Measurements from ENCODE around the gene TPRG1.

Gene TPRG1

GRCh38 chr3:189232790-189233189 is 61.0 kb downstream of the TPRG1 start:
- DNase-seq (ENCODE audit: low read depth): no peak

- no peak for DNase-seq (ENCODE audit: low read depth)
These were observed 61.6 kb downstream of the TPRG1 start for GRCh38 chr3:189233225-189233858.

GRCh38 chr3:189235214-189235613 is 63.4 kb downstream of the TPRG1 start:
- DNase-seq (ENCODE audit: low read depth): no peak

DNA sequence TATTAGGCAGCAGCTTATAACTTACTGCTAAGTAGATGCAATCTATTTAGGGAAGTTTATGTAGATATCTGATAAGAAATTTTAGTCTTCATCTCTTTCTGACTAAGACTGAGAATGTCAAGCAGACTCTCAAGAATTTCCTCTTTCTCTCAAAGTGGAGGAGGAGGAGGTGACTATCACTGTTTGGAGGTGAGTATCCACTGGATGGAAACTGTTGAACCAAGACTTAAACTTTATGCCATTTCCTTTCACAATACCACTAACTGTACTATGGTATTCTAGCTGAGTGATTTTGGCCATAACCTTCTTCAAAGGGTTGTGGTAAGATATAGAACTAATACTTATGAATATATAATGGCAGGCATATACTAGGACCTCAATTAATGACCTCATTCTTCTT is 64.6 kb downstream of the TPRG1 start:
- no peak for DNase-seq (ENCODE audit: low read depth)

- no peak for DNase-seq (ENCODE audit: low read depth)
These were observed 65.8 kb downstream of the TPRG1 start for GRCh38 chr3:189237526-189237925.

DNA sequence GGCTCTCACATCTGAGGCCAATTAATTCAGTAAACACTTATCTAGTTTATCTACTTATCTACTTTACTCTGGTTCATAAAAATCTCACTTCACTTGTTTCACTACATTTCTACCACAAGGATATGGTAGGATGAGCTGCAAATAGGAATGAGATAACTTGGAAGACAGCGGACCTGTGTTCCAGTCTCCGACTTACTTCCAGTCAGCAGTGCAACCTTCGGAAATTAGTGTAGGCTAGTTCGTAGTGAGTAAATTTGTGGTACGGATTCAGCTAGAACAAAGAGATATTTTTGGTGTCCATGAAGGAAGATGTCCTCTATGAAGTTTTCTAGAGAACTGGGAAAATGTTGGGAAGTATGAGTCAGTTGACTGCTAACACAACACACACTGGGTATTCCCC is 66.3 kb downstream of the TPRG1 start:
- DNase-seq (ENCODE audit: low read depth): no peak

DNA sequence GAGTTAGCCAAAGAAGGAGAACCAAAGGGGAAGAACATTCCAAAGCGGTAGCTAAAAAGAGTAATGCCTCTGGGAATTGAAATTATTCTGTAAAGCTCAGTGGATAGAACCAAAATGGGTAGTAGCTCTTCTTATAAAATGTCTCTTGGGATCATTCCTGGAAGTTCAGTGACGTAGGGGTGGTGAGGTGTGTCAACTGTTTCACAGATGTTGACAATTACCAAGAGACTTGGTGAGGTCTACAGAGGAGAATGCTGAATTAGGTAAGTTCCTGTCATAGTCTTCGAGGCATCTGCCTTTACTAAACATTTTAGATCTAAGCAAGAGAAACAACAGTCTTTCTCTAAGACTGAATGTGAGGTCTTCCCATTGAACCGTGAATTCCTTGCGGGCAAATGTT is 67.8 kb downstream of the TPRG1 start:
- DNase-seq (ENCODE audit: low read depth): no peak

GRCh38 chr3:189249987-189250386 is 78.2 kb downstream of the TPRG1 start:
- DNase-seq (ENCODE audit: low read depth): no peak

- no peak for DNase-seq (ENCODE audit: low read depth)
These were observed 86.5 kb downstream of the TPRG1 start for GRCh38 chr3:189258261-189258660.

DNA sequence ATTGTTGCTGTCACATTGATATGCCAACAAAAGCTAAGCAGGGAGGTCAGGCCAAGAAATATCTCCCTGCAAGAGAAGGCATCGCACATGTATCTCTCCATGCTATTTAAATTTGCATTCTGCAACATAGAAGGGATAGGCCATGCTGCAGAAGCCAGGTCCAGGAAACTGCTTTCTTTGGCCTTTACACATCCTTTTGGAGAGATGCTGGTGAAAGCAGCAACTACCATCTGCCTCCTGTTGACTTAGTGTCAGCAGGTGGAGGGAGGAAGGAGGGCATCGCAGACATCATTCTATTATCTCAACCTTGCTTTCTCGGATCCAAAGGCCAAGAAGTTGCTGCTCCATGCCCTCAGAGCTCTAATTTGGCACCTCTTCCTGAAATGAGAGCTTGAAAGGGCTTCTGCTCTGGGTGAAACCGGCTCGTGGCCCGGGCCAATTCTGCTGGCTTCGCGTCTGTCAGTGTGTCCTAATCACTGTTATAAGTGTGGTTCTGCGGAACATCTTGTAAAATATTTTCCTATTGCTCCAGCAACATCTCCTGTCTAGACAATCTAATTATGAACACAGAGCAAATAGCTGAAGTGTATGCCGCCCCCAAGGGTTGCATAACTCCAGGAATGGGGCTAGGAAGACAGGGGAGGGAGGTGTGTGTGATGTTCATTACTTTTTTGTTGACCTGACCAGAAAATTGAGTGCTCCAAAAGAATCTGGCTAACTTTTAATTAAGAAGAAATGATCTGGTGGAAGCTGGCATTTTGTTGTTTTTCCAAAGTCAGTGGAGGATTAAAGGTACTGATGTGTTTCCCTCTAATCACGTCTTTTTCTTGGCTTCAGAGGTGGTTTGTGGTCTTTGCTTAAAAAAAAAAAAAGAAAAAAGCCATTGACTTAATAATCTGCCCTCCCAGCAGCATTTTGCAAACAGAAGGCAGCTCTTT is 89.1 kb downstream of the TPRG1 start:
- DNase-seq (ENCODE audit: low read depth): no peak

DNA sequence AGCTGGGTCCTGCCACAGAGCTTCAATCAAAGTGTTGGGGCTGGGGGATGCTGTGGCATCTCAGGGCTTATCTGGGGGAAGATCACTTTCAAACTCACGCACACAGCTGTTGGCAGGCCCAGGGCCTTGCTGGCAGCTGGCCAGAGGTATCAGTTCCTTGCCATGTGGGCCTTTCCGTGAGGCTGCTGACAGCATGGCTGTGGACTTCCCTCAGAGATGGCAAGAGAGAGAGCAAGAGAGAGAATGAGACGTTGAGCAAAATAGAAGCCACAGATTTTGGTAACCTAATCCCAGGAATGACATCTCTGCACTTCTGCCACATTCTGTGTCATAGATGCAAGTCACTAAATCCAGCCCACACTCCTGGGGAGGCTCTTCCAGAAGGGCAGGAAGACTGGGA is 91.0 kb downstream of the TPRG1 start:
- DNase-seq (ENCODE audit: low read depth): no peak

DNA sequence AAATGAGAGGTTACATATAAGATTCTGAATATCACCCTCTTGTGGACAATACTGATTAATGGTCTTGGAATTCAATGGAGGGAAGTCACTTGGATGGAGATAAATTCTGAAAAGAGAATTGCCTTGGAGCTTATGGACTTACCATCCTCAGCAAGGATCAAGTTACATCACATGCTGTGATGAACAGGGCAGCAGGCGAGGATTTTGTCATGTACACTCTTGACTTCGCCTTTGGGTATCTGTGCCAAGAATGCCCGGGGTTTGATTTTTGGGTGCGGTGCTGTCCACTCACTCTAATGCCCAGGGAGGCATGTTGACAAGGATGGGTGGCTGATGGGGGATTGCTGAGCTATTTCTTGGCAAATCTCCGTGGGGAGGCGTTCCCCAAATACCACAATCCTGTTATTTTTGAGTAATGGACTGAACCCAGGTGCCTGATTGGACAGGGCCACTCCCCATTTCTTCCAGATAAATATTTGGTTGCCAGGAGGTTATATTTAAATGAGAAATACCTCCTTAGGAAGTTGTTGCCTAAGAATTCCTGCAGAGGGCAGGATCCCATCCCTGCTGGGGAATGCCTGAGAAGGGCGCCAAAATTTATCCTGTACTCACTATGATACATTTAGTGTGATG is 96.3 kb downstream of the TPRG1 start:
- no peak for DNase-seq (ENCODE audit: low read depth)

DNA sequence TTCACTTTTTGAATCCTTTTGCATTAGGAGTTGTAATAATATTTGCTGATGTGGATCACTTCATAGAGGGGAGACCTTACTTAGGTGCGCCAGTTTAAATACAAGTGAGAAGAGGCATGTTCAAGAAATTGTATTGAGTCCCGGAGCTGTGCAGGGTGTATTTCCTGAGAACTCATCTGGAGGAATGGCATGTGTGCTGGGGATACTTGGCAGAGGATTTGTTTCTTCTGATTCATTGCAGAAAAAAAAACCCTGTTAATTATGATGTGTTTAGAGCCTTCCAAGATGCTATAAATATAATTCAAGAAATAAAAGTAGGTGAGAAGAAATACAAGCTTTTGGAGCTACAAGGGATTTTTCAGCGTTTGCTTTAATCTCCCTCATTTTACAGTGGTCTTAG is 97.6 kb downstream of the TPRG1 start:
- DNase-seq (ENCODE audit: low read depth): no peak

GRCh38 chr3:189270248-189270832 is 98.6 kb downstream of the TPRG1 start:
- DNase-seq (ENCODE audit: low read depth): no peak

- no peak for DNase-seq (ENCODE audit: low read depth)
These were observed 100.8 kb downstream of the TPRG1 start for GRCh38 chr3:189272500-189273119.

GRCh38 chr3:189273736-189274135 is 102.0 kb downstream of the TPRG1 start:
- no peak for DNase-seq (ENCODE audit: low read depth)

- no peak for DNase-seq (ENCODE audit: low read depth)
These were observed 103.4 kb downstream of the TPRG1 start for GRCh38 chr3:189275182-189275581.

GRCh38 chr3:189275852-189276251 is 104.1 kb downstream of the TPRG1 start:
- DNase-seq (ENCODE audit: low read depth): no peak

DNA sequence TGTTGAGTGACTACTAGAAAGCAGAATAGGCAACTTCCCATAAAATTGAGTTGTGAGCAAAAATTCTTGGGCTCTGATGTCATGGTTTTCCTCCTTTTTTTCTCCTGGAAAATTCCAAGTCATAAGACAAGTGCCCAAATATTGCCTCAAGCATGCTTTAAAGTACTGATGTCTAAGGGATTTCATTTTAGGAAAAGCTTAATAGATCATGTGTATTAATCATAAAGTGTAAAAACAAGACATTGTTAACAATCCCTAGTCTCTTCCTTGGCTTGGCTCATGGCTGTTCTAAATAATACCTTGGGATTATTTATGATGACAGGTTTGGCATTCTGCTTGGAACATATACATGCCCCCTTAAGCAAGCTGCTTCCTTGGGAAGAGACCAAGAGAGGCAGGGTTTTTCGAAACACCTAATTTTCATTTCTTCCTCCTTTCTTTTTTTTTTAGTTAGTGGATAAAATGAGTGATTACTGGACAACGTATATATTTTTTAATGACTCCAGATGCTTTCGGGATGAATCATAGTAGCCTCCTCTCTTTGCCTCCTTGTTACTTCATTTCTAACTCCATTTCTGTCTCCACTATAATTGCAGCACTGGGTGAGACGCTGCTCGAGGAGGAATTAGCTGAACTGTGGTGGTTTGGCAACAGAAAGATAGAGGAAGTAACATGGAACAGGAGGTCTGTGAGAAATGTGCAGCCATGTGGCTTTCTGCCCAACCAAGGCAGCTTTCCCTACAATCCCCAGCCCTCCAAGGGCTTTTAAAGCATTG is 104.9 kb downstream of the TPRG1 start:
- DNase-seq (ENCODE audit: low read depth): no peak

- DNase-seq (ENCODE audit: low read depth): no peak
These were observed 105.9 kb downstream of the TPRG1 start for GRCh38 chr3:189277711-189278110.

- DNase-seq (ENCODE audit: low read depth): no peak
These were observed 106.5 kb downstream of the TPRG1 start for GRCh38 chr3:189278221-189278620.

Measured in activated T-helper 9 cell treated with anti-CD3 and anti-CD28 coated beads, Interleukin-2, amount 50 U/mL, for 16 hours (primary cell).